Body of pancreas (tissue), 4 donors: Measurements from ENCODE around the gene GOLGA6D. TPM values are rescaled to one million over a fixed set of nuclear protein-coding genes. Genes with fewer than 3 reads are reported as not detected.
"Not testable (repeated sequence)": the region's sequence is repeated elsewhere in the genome, so short reads cannot be mapped to it uniquely, and the experiment has no call there.

Experiments
- ATAC-seq: fragments of 150-250 bp; one replicate; pipeline ENCODE4 v1.9.1; 2016
- DNase-seq, 4 donors: peaks; one replicate each; pipeline ENCODE4 v3.0.0-alpha.2; 2019
- H3K27ac ChIP-seq, 4 donors: fragments of 200-600 bp; sonication (generic); 1 replicate in 3 of 4; 2 replicates in 1 of 4; pipeline versions ENCODE4 v1.5.1 to v1.6.1; 2016 to 2019; ENCODE audit warnings: mild to moderate bottlenecking in 1 of 4, mixed read lengths in 1 of 4, moderate library complexity in 1 of 4
- H3K27me3 ChIP-seq, 2 donors: fragments of 200-600 bp; sonication (generic); one replicate each; pipeline ENCODE4 v1.6.0; 2016; ENCODE audit warnings: mild to moderate bottlenecking in 1 of 2
- H3K36me3 ChIP-seq, 2 donors: fragments of 200-600 bp; sonication (generic); replicated peaks in 1 of 2; 2 replicates each; pipeline ENCODE4 v1.5.1; 2016; ENCODE audit warnings: low read depth in 2 of 2; ENCODE audit not compliant: insufficient read depth in 1 of 2
- H3K4me1 ChIP-seq: fragments of 200-600 bp; sonication (generic); one replicate; pipeline ENCODE4 v1.6.0; 2016
- H3K4me3 ChIP-seq, 2 donors: fragments of 200-600 bp; sonication (generic); 1 replicate in 1 of 2; 2 replicates in 1 of 2; pipeline ENCODE4 v1.5.1; 2016 to 2019
- H3K9me3 ChIP-seq, 3 donors: fragments of 200-600 bp; sonication (generic); 1 replicate in 2 of 3; 2 replicates in 1 of 3; pipeline ENCODE4 v1.5.1; 2016
- CTCF ChIP-seq, 7 experiments: fragments of 450-650 bp in 4 of 7; fragments of 200-600 bp in 3 of 7; sonication (generic) in 3 of 7; IDR thresholded peaks; one replicate each; pipeline ENCODE4 v1.5.1; 2016 to 2019; ENCODE audit warnings: antibody characterized with exemption in 7 of 7
- POLR2A ChIP-seq, 3 donors: fragments of 450-650 bp; IDR thresholded peaks; one replicate each; pipeline ENCODE4 v1.6.1; 2016; ENCODE audit warnings: antibody characterized with exemption in 3 of 3, mild to moderate bottlenecking in 2 of 3
- WGBS, 2 donors: methylation state at CpG; one replicate each; pipeline ENCODE4 v1.1.5; 2017; 5-methylcytosine and 5-hydroxymethylcytosine counted together
- intact Hi-C: fragments of 100-400 bp; cut with DNase I; formaldehyde crosslinking; loops from one replicate; pipeline ENCODE4 v1.15.1; 2023
- total RNA-seq, 2 donors: library from RNA; depleted of rRNA; stranded (reverse); fragments of >200 nt; gene quantifications; one replicate each; pipeline ENCODE4 v1.1.0, GENCODE V29; 2016

GOLGA6D gene
- total RNA-seq, 2 donors from 2014 or later = not detected

- no peak overlapping the region for H3K4me3 ChIP-seq
- no peaks in the 10 kb centered on the region for H3K9me3 ChIP-seq
- intact Hi-C loops = no loop called here
- peaks cover 6% of the 10 kb centered on the region for H3K4me1 ChIP-seq
- H3K36me3 ChIP-seq = no peaks in the 10 kb centered on the region
- ATAC-seq (no peak), DNase-seq (no peak)
- no peak for TF ChIP-seq POLR2A (IDR thresholded peaks at IDR 0.05)
- TF ChIP-seq CTCF (IDR thresholded peaks at IDR 0.05) = no peak
- H3K27me3 ChIP-seq = no peaks in the 10 kb centered on the region
- WGBS, 2 donors = 78 to 83% methylated on average over 4 of the region's 4 CpGs
- H3K27ac ChIP-seq = no peak overlapping the region
Observed at GRCh38 chr15:75249726-75250125, 32.9 kb upstream of the GOLGA6D start.

DNA sequence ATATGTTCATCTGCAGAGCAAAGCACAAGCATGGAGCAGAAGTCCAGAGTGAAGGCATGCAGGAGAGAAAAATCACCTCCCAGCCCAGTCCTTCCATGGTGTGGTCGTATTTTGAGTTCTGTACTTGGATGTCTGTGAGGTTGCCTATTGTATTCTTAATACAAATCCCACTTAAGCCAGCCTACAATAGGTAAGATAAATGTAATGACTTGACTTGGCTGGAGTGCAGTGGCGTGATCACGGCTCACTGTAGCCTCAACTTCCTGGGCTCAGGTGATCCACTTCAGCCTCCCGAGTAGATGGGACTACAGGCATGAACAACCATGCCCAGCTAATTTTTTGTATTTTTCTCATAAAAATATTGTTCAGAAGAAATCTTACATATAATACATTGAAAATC lies 31.3 kb upstream of the GOLGA6D start:
- intact Hi-C loops, DNase-seq, ATAC-seq, H3K27me3 ChIP-seq, H3K36me3 ChIP-seq, H3K27ac ChIP-seq, H3K4me1 ChIP-seq, H3K4me3 ChIP-seq, H3K9me3 ChIP-seq: not testable (repeated sequence)
- WGBS, 2 donors = 85 to 90% methylated on average over 4 of the region's 4 CpGs

- H3K4me1 ChIP-seq, intact Hi-C loops, ATAC-seq, H3K4me3 ChIP-seq, H3K9me3 ChIP-seq, DNase-seq, H3K36me3 ChIP-seq, H3K27ac ChIP-seq, H3K27me3 ChIP-seq: not testable (repeated sequence)
- 76 to 86% methylated on average over 4 of the region's 4 CpGs for WGBS, 2 donors
Observed at GRCh38 chr15:75252285-75252684, 30.4 kb upstream of the GOLGA6D start.

- not testable (repeated sequence) for H3K9me3 ChIP-seq, DNase-seq
- no CpG with 5 or more reads among the region's 2 CpGs for WGBS, 2 donors
Observed at GRCh38 chr15:75258034-75258433, 24.6 kb upstream of the GOLGA6D start, which contains the start of gene GOLGA6C. GOLGA6C (plus strand) TSS chr15:75258334; CDS start chr15:75258599, 265 bp downstream.

DNA sequence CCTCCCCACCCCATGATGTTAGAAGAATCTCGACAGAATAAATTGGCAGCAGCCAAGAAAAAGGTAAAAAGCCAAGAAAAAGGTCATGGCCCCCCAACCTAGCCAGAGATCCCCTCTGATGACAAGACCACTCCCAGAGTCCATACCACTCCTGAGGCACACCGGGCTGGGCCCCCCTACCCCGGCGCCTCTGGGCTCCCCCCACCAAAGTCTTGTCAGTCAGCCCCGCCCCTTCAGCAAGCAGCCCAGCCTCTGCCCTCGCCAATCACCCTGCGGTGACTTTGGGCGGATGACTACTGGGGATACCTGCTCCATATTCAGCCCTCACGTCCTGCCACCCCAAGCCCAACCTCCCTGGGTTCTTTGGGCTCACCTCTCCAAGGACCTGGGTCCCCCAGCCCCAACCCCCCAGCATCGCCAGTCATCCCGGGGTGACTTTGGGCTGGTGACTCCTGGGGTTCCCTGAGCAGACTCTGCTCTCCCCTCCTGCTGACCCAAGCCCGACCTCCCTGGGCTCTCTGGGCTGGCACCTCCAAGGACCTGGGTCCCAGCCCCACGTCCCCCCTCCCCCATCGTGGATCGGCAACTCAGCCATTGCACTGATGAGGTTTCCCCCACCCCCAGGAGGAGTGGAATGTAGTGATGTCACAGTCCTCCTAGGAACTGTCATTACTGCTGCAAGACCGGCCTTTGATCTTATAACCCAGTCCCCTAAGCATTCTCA lies 23.9 kb upstream of the GOLGA6D start:
- 45% methylated on average over 3 of the region's 16 CpGs; no CpG with 5 or more reads in 1 of the 2 donors for WGBS, 2 donors
- H3K27me3 ChIP-seq, H3K9me3 ChIP-seq, H3K4me1 ChIP-seq, H3K4me3 ChIP-seq, DNase-seq, H3K27ac ChIP-seq, ATAC-seq, H3K36me3 ChIP-seq, intact Hi-C loops: not testable (repeated sequence)

More at GRCh38 chr15:75258034-75258433, 24.6 kb upstream of the GOLGA6D start, which contains the start of gene GOLGA6C:
- H3K27ac ChIP-seq, H3K27me3 ChIP-seq, H3K4me1 ChIP-seq, intact Hi-C loops, H3K36me3 ChIP-seq, H3K4me3 ChIP-seq, ATAC-seq: not testable (repeated sequence)

GRCh38 chr15:75259873-75260272 lies 22.8 kb upstream of the GOLGA6D start:
- H3K27ac ChIP-seq, ATAC-seq, H3K36me3 ChIP-seq, H3K4me3 ChIP-seq, H3K4me1 ChIP-seq, H3K9me3 ChIP-seq, DNase-seq, intact Hi-C loops, H3K27me3 ChIP-seq: not testable (repeated sequence)
- WGBS, 2 donors = no CpG with 5 or more reads among the region's 3 CpGs

GRCh38 chr15:75273751-75274359 lies 8.8 kb upstream of the GOLGA6D start:
- 75 to 100% methylated on average over 1 to 3 of the region's 8 CpGs for WGBS, 2 donors
- H3K4me1 ChIP-seq, H3K9me3 ChIP-seq, H3K4me3 ChIP-seq, ATAC-seq, intact Hi-C loops, H3K27me3 ChIP-seq, H3K27ac ChIP-seq, DNase-seq, H3K36me3 ChIP-seq: not testable (repeated sequence)
